Breast epithelium (tissue), 4 donors: ENCODE measurements around the gene C7. TPM values are rescaled to one million over a fixed set of nuclear protein-coding genes. Genes with fewer than 3 reads are reported as not detected.

Source experiments
- DNase-seq, 2 donors: peaks; one replicate each; pipeline ENCODE4 v3.0.0-alpha.2; 2019; ENCODE audit warnings: low spot score in 2 of 2
- H3K27ac ChIP-seq, 2 donors: fragments of 200-600 bp; sonication (generic) in 1 of 2; one replicate each; pipeline ENCODE4 v1.5.1; 2016 to 2019; ENCODE audit warnings: mild to moderate bottlenecking in 1 of 2
- H3K27me3 ChIP-seq, 2 donors: fragments of 200-600 bp; sonication (generic) in 1 of 2; one replicate each; pipeline versions ENCODE4 v1.5.1 to v1.6.0; 2017 to 2019; ENCODE audit warnings: control low read depth in 1 of 2, mild to moderate bottlenecking in 1 of 2
- H3K36me3 ChIP-seq: fragments of 200-600 bp; one replicate; pipeline ENCODE4 v1.5.1; 2019
- H3K4me1 ChIP-seq, 2 donors: fragments of 200-600 bp; sonication (generic); one replicate each; pipeline ENCODE4 v1.5.1; 2016 to 2019; ENCODE audit warnings: control low read depth in 1 of 2
- H3K4me3 ChIP-seq, 3 donors: fragments of 200-600 bp; sonication (generic); 1 replicate in 2 of 3; 2 replicates in 1 of 3; pipeline ENCODE4 v1.5.1; 2016 to 2019; ENCODE audit warnings: mild to moderate bottlenecking in 3 of 3, moderate library complexity in 2 of 3
- H3K9me3 ChIP-seq, 2 donors: fragments of 200-600 bp; sonication (generic) in 1 of 2; one replicate each; pipeline ENCODE4 v1.5.1; 2016 to 2019; ENCODE audit warnings: control low read depth in 1 of 2
- CTCF ChIP-seq, 3 donors: fragments of 450-650 bp; IDR thresholded peaks; one replicate each; pipeline ENCODE4 v1.5.1; 2016 to 2017; ENCODE audit warnings: antibody characterized with exemption in 3 of 3, mild to moderate bottlenecking in 3 of 3, moderate library complexity in 3 of 3
- POLR2A ChIP-seq: fragments of 450-650 bp; IDR thresholded peaks from one replicate; pipeline ENCODE4 v1.6.1; 2016; ENCODE audit warnings: antibody characterized with exemption, mild to moderate bottlenecking, moderate library complexity
- POLR2AphosphoS5 ChIP-seq, 3 donors: sonication (generic); formaldehyde crosslinking; IDR thresholded peaks; one replicate each; pipeline ENCODE4 v1.6.1; 2017; ENCODE audit warnings: antibody characterized with exemption in 3 of 3
- intact Hi-C: fragments of 100-400 bp; cut with DNase I; formaldehyde crosslinking; loops from one replicate; pipeline ENCODE4 v1.15.1; 2023; ENCODE audit warnings: low total_unique reads
- total RNA-seq, 3 donors: library from RNA; depleted of rRNA; stranded (reverse); fragments of >200 nt; gene quantifications; one replicate each; pipeline ENCODE4 v1.1.0, GENCODE V29; 2016

C7 gene
- total RNA-seq, 3 donors from 2014 or later: 90.1 to 447 (median 109) TPM

- no peak for TF ChIP-seq POLR2AphosphoS5 (IDR thresholded peaks at IDR 0.05)
- no peak for TF ChIP-seq POLR2A
- TF ChIP-seq CTCF (IDR thresholded peaks at IDR 0.05): no peak
- Histone ChIP-seq H3K9me3 (no peaks in the 10 kb centered on the region), H3K4me1 (no peaks in the 10 kb centered on the region), H3K36me3 (no peaks in the 10 kb centered on the region), H3K4me3 (no peak overlapping the region), H3K27ac (no peak overlapping the region), H3K27me3 (no peaks in the 10 kb centered on the region)
- intact Hi-C loops: no loop called here
- DNase-seq: no peak
These were observed 64.2 kb downstream of the C7 start for GRCh38 chr5:40973364-40974004.

- Histone ChIP-seq H3K4me3 (no peak overlapping the region), H3K27ac (no peak overlapping the region), H3K36me3 (no peaks in the 10 kb centered on the region), H3K4me1 (no peaks in the 10 kb centered on the region), H3K9me3 (no peaks in the 10 kb centered on the region), H3K27me3 (no peaks in the 10 kb centered on the region)
- no peak for DNase-seq
- TF ChIP-seq CTCF (IDR thresholded peaks at IDR 0.05) (no peak), POLR2A (no peak), POLR2AphosphoS5 (IDR thresholded peaks at IDR 0.05) (no peak)
- intact Hi-C loops: no loop called here
These were observed 66.7 kb downstream of the C7 start for GRCh38 chr5:40976041-40976440.

GRCh38 chr5:40976836-40977235, 67.5 kb downstream of the C7 start:
- TF ChIP-seq CTCF (IDR thresholded peaks at IDR 0.05) (no peak), POLR2A (no peak), POLR2AphosphoS5 (IDR thresholded peaks at IDR 0.05) (no peak)
- no peaks in the 10 kb centered on the region for H3K27me3 ChIP-seq
- H3K36me3 ChIP-seq: no peaks in the 10 kb centered on the region
- H3K4me1 ChIP-seq: no peaks in the 10 kb centered on the region
- intact Hi-C loops: no loop called here
- H3K9me3 ChIP-seq: no peaks in the 10 kb centered on the region
- no peak overlapping the region for H3K4me3 ChIP-seq
- no peak overlapping the region for H3K27ac ChIP-seq
- no peak for DNase-seq

- H3K4me1 ChIP-seq: no peaks in the 10 kb centered on the region
- intact Hi-C loops: no loop called here
- H3K4me3 ChIP-seq: no peak overlapping the region
- TF ChIP-seq POLR2A: no peak
- TF ChIP-seq POLR2AphosphoS5 (IDR thresholded peaks at IDR 0.05): no peak
- TF ChIP-seq CTCF (IDR thresholded peaks at IDR 0.05): no peak
- no peak for DNase-seq
- no peaks in the 10 kb centered on the region for H3K36me3 ChIP-seq
- no peaks in the 10 kb centered on the region for H3K9me3 ChIP-seq
- H3K27ac ChIP-seq: no peak overlapping the region
- H3K27me3 ChIP-seq: no peaks in the 10 kb centered on the region
These were observed 72.1 kb downstream of the C7 start for GRCh38 chr5:40981420-40981819.

- Histone ChIP-seq H3K9me3 (no peaks in the 10 kb centered on the region), H3K36me3 (no peaks in the 10 kb centered on the region), H3K27ac (no peak overlapping the region), H3K4me3 (no peak overlapping the region), H3K27me3 (no peaks in the 10 kb centered on the region), H3K4me1 (no peaks in the 10 kb centered on the region)
- TF ChIP-seq CTCF (IDR thresholded peaks at IDR 0.05) (no peak), POLR2AphosphoS5 (IDR thresholded peaks at IDR 0.05) (no peak)
- DNase-seq: no peak
- intact Hi-C loops: no loop called here
These were observed 74.5 kb downstream of the C7 start for GRCh38 chr5:40983781-40984180.
